GM23338 (cell line): ENCODE data around the gene PAX6.

Experiments used
- CREB1 ChIP-seq: fragments of 250-450 bp; sonication (Bioruptor Pico); IDR thresholded peaks from 2 replicates; pipeline ENCODE4 v1.5.0; 2020; ENCODE audit warnings: low read depth, mild to moderate bottlenecking, moderate library complexity
- CTCF ChIP-seq, 2 experiments: fragments of 200-600 bp in 1 of 2; sonication (generic) in 1 of 2; conservative IDR thresholded peaks; 2 replicates each; pipeline versions ENCODE4 v1.5.1 to v1.6.1; 2016 to 2017; ENCODE audit warnings: antibody characterized with exemption in 2 of 2, low read depth in 2 of 2, mild to moderate bottlenecking in 2 of 2, moderate library complexity in 1 of 2
- EZH2 ChIP-seq: fragments of 200-600 bp; sonication (generic); IDR thresholded peaks from one replicate; pipeline ENCODE4 v1.8.0; 2017; ENCODE audit warnings: antibody characterized with exemption, mild to moderate bottlenecking, low read depth; ENCODE audit not compliant: unreplicated experiment
- JUNB ChIP-seq: IDR thresholded peaks from one replicate; pipeline ENCODE4 v1.6.1; 2016; ENCODE audit warnings: antibody characterized with exemption; ENCODE audit not compliant: unreplicated experiment
- NANOG ChIP-seq: IDR thresholded peaks from 2 replicates; pipeline ENCODE4 v1.6.1; 2016; ENCODE audit warnings: antibody characterized with exemption, borderline replicate concordance
- POLR2AphosphoS5 ChIP-seq: IDR thresholded peaks from 2 replicates; pipeline ENCODE4 v1.6.1; 2016; ENCODE audit warnings: antibody characterized with exemption, low read depth
- ZNF114 ChIP-seq: fragments of 250-450 bp; sonication (Bioruptor Pico); IDR thresholded peaks from 2 replicates; pipeline ENCODE4 v1.5.0; 2020; ENCODE audit warnings: mild to moderate bottlenecking, moderate library complexity
- TF ChIP-seq, protein P1 (sequence below): IDR thresholded peaks from one replicate; pipeline ENCODE4 v1.6.1; 2018; ENCODE audit warnings: antibody characterized with exemption; ENCODE audit not compliant: unreplicated experiment

DNA sequence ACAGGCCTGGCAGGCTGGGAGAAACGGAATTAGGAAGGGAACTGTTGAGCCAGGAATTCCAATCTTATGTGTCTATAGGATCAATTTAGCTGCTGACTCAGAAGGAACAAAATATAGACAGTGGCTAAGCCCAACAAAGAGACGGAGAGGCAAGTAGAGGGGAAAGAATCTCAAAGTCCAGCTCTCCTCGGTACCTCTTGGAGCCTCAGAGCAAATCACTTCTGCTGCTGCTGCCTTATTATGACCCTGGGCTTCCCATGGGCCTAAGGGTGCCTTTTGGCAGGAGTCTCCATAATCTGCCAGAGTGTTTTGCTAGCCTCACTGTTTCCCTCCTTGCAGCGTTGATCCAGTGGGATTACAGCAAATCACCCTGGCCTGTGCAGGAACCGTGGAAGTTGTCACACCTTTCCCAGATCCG is 31.7 kb downstream of the PAX6 start:
- TF ChIP-seq, protein P1, sequence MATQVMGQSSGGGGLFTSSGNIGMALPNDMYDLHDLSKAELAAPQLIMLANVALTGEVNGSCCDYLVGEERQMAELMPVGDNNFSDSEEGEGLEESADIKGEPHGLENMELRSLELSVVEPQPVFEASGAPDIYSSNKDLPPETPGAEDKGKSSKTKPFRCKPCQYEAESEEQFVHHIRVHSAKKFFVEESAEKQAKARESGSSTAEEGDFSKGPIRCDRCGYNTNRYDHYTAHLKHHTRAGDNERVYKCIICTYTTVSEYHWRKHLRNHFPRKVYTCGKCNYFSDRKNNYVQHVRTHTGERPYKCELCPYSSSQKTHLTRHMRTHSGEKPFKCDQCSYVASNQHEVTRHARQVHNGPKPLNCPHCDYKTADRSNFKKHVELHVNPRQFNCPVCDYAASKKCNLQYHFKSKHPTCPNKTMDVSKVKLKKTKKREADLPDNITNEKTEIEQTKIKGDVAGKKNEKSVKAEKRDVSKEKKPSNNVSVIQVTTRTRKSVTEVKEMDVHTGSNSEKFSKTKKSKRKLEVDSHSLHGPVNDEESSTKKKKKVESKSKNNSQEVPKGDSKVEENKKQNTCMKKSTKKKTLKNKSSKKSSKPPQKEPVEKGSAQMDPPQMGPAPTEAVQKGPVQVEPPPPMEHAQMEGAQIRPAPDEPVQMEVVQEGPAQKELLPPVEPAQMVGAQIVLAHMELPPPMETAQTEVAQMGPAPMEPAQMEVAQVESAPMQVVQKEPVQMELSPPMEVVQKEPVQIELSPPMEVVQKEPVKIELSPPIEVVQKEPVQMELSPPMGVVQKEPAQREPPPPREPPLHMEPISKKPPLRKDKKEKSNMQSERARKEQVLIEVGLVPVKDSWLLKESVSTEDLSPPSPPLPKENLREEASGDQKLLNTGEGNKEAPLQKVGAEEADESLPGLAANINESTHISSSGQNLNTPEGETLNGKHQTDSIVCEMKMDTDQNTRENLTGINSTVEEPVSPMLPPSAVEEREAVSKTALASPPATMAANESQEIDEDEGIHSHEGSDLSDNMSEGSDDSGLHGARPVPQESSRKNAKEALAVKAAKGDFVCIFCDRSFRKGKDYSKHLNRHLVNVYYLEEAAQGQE = no peak
- no peak for TF ChIP-seq ZNF114
- TF ChIP-seq POLR2AphosphoS5 = no peak
- no peak for TF ChIP-seq CTCF (conservative IDR thresholded peaks at IDR 0.05; ENCODE audit: low read depth in 2 of 2)
- no peak for TF ChIP-seq EZH2
- no peak for TF ChIP-seq JUNB
- no peak for TF ChIP-seq CREB1 (CRISPR knock-in tag)
- TF ChIP-seq NANOG = no peak
